ENCODE results near the gene BAIAP2.

BAIAP2 gene

GRCh38 chr17:81000334-81000630, 34.7 kb upstream of the BAIAP2 start:
- Histone ChIP-seq H3K4me3 (ENCODE audit: low read depth, low read length) (no peak overlapping the region), H3K27ac (no peak overlapping the region), H3K36me3 (peaks cover 50% of the 10 kb centered on the region), H3K27me3 (ENCODE audit: insufficient read depth, low read depth, severe bottlenecking) (peaks cover 24% of the 10 kb centered on the region), H3K9me3 (ENCODE audit: severe bottlenecking) (peaks cover 3% of the 10 kb centered on the region)
- no peak for TF ChIP-seq CTCF (IDR thresholded peaks at IDR 0.05; ENCODE audit: low read depth, low read length)
- DNase-seq: no peak

- Histone ChIP-seq H3K36me3 (peaks cover 45% of the 10 kb centered on the region), H3K9me3 (ENCODE audit: severe bottlenecking) (peaks cover 3% of the 10 kb centered on the region), H3K27ac (no peak overlapping the region), H3K27me3 (ENCODE audit: insufficient read depth, low read depth, severe bottlenecking) (peaks cover 24% of the 10 kb centered on the region), H3K4me3 (ENCODE audit: low read depth, low read length) (no peak overlapping the region)
- no peak for DNase-seq
- no peak for TF ChIP-seq CTCF (IDR thresholded peaks at IDR 0.05; ENCODE audit: low read depth, low read length)
Observed at GRCh38 chr17:81000631-81001357, 34.2 kb upstream of the BAIAP2 start.

GRCh38 chr17:81002013-81002384, 33.0 kb upstream of the BAIAP2 start:
- Histone ChIP-seq H3K27ac (no peak overlapping the region), H3K4me3 (ENCODE audit: low read depth, low read length) (no peak overlapping the region), H3K9me3 (ENCODE audit: severe bottlenecking) (peaks cover 3% of the 10 kb centered on the region), H3K36me3 (peaks cover 33% of the 10 kb centered on the region), H3K27me3 (ENCODE audit: insufficient read depth, low read depth, severe bottlenecking) (peaks cover 29% of the 10 kb centered on the region)
- no peak for DNase-seq
- TF ChIP-seq CTCF (IDR thresholded peaks at IDR 0.05; ENCODE audit: low read depth, low read length): no peak

- no peak for DNase-seq
- no peak overlapping the region for H3K27ac ChIP-seq
- H3K9me3 ChIP-seq (ENCODE audit: severe bottlenecking): peaks cover 3% of the 10 kb centered on the region
- TF ChIP-seq CTCF (IDR thresholded peaks at IDR 0.05; ENCODE audit: low read depth, low read length): no peak
- H3K4me3 ChIP-seq (ENCODE audit: low read depth, low read length): no peak overlapping the region
- H3K27me3 ChIP-seq (ENCODE audit: insufficient read depth, low read depth, severe bottlenecking): peaks cover 29% of the 10 kb centered on the region
- peaks cover 26% of the 10 kb centered on the region for H3K36me3 ChIP-seq
Observed at GRCh38 chr17:81002409-81003361, 32.3 kb upstream of the BAIAP2 start.

GRCh38 chr17:81003711-81004475, 31.1 kb upstream of the BAIAP2 start:
- peaks cover 3% of the 10 kb centered on the region for H3K9me3 ChIP-seq (ENCODE audit: severe bottlenecking)
- no peak for TF ChIP-seq CTCF (IDR thresholded peaks at IDR 0.05; ENCODE audit: low read depth, low read length)
- H3K27me3 ChIP-seq (ENCODE audit: insufficient read depth, low read depth, severe bottlenecking): peaks cover 29% of the 10 kb centered on the region
- peak overlapping the region; percentile 54 for H3K4me3 ChIP-seq (ENCODE audit: low read depth, low read length)
- no peak overlapping the region for H3K27ac ChIP-seq
- H3K36me3 ChIP-seq: peaks cover 14% of the 10 kb centered on the region
- no peak for DNase-seq

Measured in WERI-Rb-1 (cell line).